ENCODE data around the gene EHMT2.

DNA sequence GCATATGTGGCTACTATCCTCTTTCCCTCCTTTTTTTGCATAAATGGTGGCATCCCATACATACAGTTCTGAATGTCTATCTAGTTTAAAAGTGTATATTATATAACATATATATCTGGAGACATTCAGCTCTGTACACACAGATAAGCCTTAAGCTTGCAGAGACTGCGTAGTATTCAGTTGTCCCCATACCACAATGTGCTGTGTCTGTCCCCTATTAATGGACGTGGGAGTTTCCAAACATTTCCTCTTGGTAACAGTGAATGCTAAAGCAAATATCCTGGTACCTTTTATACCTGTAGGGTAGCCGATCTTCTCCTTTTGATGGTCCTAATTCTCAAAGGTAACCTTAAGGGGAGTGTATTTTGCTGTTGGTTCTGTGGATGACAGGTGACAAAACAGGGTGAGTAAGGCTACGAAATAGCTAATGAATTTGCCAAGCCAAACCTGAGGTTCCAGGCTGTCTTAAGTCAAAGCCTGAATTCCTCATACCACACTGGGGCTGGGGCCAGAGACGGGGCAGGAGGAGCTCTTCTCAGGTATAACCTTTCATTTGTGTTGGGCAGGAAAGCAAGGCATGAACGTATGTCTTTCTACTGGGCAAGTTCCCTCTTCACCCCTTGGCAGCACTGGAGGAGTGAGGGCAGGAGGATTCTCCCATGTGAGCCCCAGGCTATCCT is 22.3 kb upstream of the EHMT2 start:
- TF ChIP-seq, protein P1, sequence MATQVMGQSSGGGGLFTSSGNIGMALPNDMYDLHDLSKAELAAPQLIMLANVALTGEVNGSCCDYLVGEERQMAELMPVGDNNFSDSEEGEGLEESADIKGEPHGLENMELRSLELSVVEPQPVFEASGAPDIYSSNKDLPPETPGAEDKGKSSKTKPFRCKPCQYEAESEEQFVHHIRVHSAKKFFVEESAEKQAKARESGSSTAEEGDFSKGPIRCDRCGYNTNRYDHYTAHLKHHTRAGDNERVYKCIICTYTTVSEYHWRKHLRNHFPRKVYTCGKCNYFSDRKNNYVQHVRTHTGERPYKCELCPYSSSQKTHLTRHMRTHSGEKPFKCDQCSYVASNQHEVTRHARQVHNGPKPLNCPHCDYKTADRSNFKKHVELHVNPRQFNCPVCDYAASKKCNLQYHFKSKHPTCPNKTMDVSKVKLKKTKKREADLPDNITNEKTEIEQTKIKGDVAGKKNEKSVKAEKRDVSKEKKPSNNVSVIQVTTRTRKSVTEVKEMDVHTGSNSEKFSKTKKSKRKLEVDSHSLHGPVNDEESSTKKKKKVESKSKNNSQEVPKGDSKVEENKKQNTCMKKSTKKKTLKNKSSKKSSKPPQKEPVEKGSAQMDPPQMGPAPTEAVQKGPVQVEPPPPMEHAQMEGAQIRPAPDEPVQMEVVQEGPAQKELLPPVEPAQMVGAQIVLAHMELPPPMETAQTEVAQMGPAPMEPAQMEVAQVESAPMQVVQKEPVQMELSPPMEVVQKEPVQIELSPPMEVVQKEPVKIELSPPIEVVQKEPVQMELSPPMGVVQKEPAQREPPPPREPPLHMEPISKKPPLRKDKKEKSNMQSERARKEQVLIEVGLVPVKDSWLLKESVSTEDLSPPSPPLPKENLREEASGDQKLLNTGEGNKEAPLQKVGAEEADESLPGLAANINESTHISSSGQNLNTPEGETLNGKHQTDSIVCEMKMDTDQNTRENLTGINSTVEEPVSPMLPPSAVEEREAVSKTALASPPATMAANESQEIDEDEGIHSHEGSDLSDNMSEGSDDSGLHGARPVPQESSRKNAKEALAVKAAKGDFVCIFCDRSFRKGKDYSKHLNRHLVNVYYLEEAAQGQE (tag by site-specific recombination; IDR thresholded peaks at IDR 0.05), result no peak
- no peak for TF ChIP-seq ZFP37 (tag by site-specific recombination; IDR thresholded peaks at IDR 0.05)
